Effector memory CD4-positive, alpha-beta T cell (primary cell): ENCODE results near the gene CXCL10.
"Not testable (repeated sequence)": the region's sequence is repeated elsewhere in the genome, so short reads cannot be mapped to it uniquely, and the experiment has no call there.

Source experiments
- DNase-seq, 3 donors: peaks; one replicate each; pipeline ENCODE4 v3.0.0-alpha.2; 2020
- H3K27ac ChIP-seq: 2 replicates; pipeline ENCODE4 v1.7.0; 2013; ENCODE audit warnings: mild to moderate bottlenecking, low read length, moderate library complexity; ENCODE audit not compliant: insufficient read depth, poor library complexity, severe bottlenecking
- H3K27me3 ChIP-seq: replicated peaks from 2 replicates; pipeline ENCODE4 v1.7.0; 2013; ENCODE audit warnings: mild to moderate bottlenecking, low read length; ENCODE audit not compliant: insufficient read depth, control insufficient read depth, poor library complexity, severe bottlenecking
- H3K36me3 ChIP-seq: 2 replicates; pipeline ENCODE4 v1.7.0; 2013; ENCODE audit warnings: mild to moderate bottlenecking, low read length, moderate library complexity; ENCODE audit not compliant: control insufficient read depth, insufficient read depth
- H3K4me1 ChIP-seq: 2 replicates; pipeline ENCODE4 v1.7.0; 2013; ENCODE audit warnings: low read length, mild to moderate bottlenecking; ENCODE audit not compliant: control insufficient read depth, insufficient read depth, poor library complexity, severe bottlenecking
- H3K4me3 ChIP-seq: 2 replicates; pipeline ENCODE4 v1.7.0; 2013; ENCODE audit warnings: low read length, low read depth, mild to moderate bottlenecking; ENCODE audit not compliant: insufficient read depth, poor library complexity, severe bottlenecking
- H3K9me3 ChIP-seq: 2 replicates; pipeline ENCODE4 v1.7.0; 2013; ENCODE audit warnings: mild to moderate bottlenecking, low read length, moderate library complexity; ENCODE audit not compliant: control insufficient read depth

Gene CXCL10

DNA sequence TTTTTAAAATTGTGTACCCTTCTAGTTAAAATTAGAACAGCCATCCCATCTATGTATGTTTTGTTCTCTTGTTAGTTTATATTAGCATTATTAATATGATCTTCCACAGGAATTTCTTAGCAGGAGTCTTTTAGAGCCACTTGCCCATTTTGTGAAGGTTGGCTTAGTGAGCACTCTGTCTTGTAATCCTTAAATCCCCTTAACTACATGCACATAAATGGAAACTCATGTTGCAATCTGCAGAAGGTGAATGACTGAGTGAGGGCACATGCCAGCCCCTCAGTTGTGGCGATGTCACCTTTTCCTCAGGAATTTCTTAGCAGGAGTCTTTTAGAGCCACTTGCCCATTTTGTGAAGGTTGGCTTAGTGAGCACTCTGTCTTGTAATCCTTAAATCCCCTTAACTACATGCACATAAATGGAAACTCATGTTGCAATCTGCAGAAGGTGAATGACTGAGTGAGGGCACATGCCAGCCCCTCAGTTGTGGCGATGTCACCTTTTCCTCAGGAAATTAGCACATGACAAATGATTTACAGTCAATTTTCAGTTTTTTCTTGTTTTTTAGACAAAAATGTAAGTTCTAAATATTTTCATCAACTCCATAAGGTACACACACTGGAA lies 24.7 kb downstream of the CXCL10 start:
- not testable (repeated sequence) for H3K36me3 ChIP-seq, H3K9me3 ChIP-seq, H3K27ac ChIP-seq, H3K27me3 ChIP-seq, H3K4me1 ChIP-seq, H3K4me3 ChIP-seq, DNase-seq

DNA sequence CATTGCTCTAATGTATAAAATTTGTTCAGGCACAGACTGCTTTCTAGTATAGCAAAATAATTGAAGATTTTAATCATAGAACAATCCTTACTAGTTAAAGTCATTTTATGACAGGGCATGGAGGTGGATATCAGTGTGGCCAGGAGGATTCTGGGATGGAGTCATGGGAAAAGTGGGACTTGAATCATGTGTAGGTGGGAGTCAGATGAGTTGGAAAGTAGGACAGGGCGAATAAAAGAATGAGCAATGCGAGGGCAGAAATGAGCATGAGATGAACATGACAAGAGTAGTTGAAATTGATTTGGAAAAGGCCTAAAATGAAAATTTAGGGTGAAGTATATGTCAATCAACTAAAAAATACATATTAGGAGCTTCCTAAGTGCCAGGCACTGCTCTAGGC lies 25.4 kb downstream of the CXCL10 start:
- Histone ChIP-seq H3K4me1 (no peaks in the 10 kb centered on the region), H3K4me3 (no peak overlapping the region), H3K27ac (no peak overlapping the region), H3K36me3 (no peaks in the 10 kb centered on the region), H3K27me3 (no peaks in the 10 kb centered on the region), H3K9me3 (no peaks in the 10 kb centered on the region)
- DNase-seq: no peak

DNA sequence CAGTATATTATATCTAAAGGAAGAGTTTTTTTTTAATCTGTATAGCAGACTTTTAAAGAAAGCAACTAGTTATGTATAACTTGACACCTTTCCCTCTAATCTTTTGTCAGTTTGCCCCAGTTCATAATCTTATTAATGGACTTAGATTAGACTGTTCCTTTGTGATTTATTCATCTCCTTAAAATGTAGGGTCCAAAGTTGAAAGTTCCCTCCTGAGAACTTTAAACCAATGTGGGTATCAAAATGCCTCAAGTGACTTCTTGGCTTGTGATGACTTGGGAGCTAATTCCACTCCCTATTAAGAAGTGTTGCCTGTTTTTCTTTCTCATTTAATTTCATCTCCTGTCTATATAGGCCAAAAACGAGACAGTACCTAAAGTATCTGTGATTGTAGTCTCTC lies 26.2 kb downstream of the CXCL10 start:
- no peak overlapping the region for H3K27ac ChIP-seq
- H3K4me3 ChIP-seq: no peak overlapping the region
- H3K9me3 ChIP-seq: no peaks in the 10 kb centered on the region
- no peak for DNase-seq
- no peaks in the 10 kb centered on the region for H3K36me3 ChIP-seq
- H3K27me3 ChIP-seq: no peaks in the 10 kb centered on the region
- no peaks in the 10 kb centered on the region for H3K4me1 ChIP-seq

DNA sequence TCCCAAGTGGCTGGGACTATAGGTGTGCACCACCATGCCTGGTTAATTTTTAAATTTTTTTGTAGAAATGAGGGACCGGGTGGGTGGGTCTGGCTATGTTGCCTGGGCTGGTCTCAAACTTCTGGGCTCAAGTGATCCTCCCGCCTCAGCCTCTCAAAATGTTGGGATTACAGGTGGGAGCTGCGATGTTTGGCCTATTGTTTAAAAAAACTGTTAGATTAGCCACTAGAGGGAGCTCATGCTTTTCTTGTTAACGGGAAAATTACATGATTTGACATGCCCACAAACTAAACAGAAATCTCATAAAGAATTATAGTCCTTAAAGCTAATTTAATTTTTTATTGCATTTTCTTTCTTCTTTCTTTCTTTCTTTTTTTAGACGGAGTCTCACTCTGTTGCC lies 27.6 kb downstream of the CXCL10 start:
- no peak for DNase-seq
- Histone ChIP-seq H3K27ac (no peak overlapping the region), H3K4me3 (no peak overlapping the region)

DNA sequence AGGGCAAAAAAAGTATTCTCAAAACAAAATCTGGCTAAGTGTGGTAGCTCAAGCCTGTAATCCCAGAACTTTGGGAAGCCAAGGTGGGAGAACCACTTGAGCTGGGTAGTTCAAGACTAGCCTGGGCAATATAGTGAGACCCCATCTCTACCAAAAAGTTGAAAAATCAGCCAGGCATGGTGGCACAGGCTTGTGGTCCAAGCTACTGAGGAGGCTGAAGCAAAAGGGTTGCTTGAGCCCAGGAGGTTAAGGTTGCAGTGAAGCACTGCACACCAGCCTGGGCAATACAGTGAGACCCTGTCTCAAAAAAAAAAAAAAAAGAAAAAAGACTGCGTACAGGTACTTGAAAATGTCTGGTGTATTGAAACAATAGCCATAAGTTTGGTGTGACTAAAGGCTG lies 30.8 kb downstream of the CXCL10 start:
- no peaks in the 10 kb centered on the region for H3K36me3 ChIP-seq
- no peak for DNase-seq
- no peak overlapping the region for H3K4me3 ChIP-seq
- H3K9me3 ChIP-seq: no peaks in the 10 kb centered on the region
- peaks cover 12% of the 10 kb centered on the region for H3K4me1 ChIP-seq
- no peak overlapping the region for H3K27ac ChIP-seq
- no peaks in the 10 kb centered on the region for H3K27me3 ChIP-seq

More for the DNA sequence above, 27.6 kb downstream of the CXCL10 start:
- Histone ChIP-seq H3K4me1 (no peaks in the 10 kb centered on the region), H3K27me3 (no peaks in the 10 kb centered on the region), H3K36me3 (no peaks in the 10 kb centered on the region), H3K9me3 (no peaks in the 10 kb centered on the region)

DNA sequence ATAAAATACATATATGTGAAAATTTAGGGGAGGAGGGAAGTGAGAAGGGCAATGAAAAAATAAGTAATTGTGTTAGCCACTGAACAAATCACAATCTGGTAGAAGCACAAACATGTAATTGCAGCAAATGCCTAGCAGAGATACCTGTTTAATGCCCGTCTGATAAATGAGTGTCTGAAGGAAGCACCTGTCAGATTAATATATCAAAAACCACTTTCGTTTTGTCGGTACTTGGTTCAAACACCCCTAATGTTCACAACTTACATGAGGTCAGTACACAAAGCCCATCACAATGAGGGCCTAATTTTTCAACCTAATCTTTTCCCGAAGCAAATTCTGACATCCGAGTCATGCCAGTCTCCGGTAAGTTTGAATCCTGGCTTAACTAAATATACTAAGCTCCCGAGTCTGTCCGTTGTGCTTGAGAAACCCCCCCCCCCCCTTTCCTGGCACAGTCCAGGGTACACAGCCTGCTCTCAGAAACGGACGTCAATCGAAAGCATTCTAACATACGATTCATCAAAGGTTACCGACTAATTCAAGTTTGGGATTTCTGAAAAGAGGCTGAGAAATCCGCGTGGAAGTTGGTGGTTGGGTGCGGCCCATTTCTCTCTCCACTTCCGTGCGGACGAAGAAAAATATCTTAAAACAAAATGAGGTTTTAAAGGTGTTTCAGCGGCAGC lies 33.3 kb downstream of the CXCL10 start:
- Histone ChIP-seq H3K27ac (peak overlapping the region; percentile 63), H3K36me3 (no peaks in the 10 kb centered on the region), H3K4me3 (peak overlapping the region; percentile 98), H3K9me3 (no peaks in the 10 kb centered on the region), H3K27me3 (no peaks in the 10 kb centered on the region), H3K4me1 (peaks cover 12% of the 10 kb centered on the region)
- DNase-seq: no peak

DNA sequence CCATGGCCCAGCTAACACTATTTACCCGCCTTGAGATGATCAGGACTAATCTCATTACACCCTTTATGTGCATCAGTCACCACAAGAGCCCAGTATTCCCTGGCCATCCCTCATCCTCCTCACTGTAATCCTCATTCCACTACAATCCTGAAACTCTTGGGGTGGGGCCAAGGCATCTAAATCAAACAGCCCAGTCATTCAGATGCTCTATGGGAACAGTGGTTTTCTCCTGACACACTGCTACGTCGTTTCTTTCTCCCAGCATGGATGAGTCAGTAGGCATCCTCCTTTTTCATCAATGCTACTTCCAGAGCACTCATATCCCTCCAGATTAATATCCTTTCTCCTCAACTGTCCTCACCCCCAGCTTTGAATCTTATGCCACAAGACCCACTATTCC lies 38.2 kb downstream of the CXCL10 start:
- Histone ChIP-seq H3K9me3 (no peaks in the 10 kb centered on the region), H3K4me3 (no peak overlapping the region), H3K27ac (no peak overlapping the region), H3K27me3 (no peaks in the 10 kb centered on the region), H3K36me3 (peaks cover 15% of the 10 kb centered on the region), H3K4me1 (peaks cover 12% of the 10 kb centered on the region)
- DNase-seq: no peak

DNA sequence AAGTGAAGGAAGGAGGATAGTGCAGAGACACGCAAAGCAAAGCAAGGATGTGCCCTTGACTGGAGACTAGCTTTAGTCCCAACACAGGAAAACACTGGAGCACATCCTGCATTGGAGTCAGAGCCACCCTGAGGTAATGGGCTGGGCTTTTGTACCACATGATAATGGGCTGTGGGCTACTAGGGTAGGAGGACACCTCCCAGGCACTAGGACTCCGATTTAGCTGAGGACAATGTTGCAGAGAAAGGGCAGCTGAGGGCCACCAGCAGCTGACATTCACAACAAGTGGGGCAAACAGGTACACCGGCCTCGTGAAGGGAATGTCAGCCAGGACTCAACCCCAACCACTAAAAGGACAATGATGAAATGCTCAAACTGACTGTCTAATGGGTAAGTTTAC lies 42.7 kb downstream of the CXCL10 start:
- no peaks in the 10 kb centered on the region for H3K4me1 ChIP-seq
- H3K27me3 ChIP-seq: no peaks in the 10 kb centered on the region
- no peak overlapping the region for H3K27ac ChIP-seq
- H3K36me3 ChIP-seq: peaks cover 41% of the 10 kb centered on the region
- H3K9me3 ChIP-seq: no peaks in the 10 kb centered on the region
- no peak overlapping the region for H3K4me3 ChIP-seq
- DNase-seq: no peak

DNA sequence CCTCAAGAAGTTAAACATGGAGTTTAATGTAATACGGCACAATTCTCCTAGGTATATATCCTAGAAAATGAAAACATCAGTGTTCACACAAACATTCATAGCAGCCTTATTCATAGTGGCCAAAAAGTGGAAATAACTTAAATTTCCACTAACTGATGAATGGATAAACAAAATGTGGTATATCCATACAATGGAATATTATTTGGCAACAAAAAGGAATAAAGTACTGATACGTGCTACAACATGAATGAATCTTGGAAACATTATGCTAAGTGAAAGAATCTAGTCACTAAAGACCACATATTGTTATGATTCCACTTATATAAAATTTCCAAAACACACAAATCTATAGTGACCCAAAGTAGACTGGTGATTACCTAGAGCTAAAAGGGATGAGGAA lies 47.1 kb downstream of the CXCL10 start:
- Histone ChIP-seq H3K9me3 (no peaks in the 10 kb centered on the region), H3K4me1 (no peaks in the 10 kb centered on the region), H3K4me3 (no peak overlapping the region), H3K27me3 (no peaks in the 10 kb centered on the region), H3K27ac (no peak overlapping the region), H3K36me3 (peaks cover 50% of the 10 kb centered on the region)
- no peak for DNase-seq

DNA sequence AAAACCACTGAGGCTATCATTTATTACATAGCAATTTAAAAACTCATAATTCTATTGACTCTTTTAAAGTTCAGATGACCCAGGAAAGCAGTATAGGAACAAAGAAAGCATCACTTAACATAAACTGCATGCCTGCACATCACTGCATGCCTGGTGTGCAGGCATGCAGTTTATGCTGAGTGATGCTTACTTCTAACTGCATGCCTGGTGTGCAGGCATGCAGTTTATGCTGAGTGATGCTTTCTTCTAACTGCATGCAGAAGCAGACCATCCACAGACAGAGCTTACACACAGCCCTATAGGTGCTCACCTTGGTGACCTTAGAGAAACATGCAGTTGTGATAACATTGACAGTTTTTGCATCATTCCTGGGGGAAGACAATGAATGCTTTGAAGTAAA lies 49.5 kb downstream of the CXCL10 start:
- Histone ChIP-seq H3K9me3 (no peaks in the 10 kb centered on the region), H3K36me3 (peaks cover 69% of the 10 kb centered on the region)
- DNase-seq: no peak

More for the DNA sequence above, 49.5 kb downstream of the CXCL10 start:
- H3K4me1 ChIP-seq: no peaks in the 10 kb centered on the region
- no peaks in the 10 kb centered on the region for H3K27me3 ChIP-seq
- H3K27ac ChIP-seq: no peak overlapping the region
- H3K4me3 ChIP-seq: no peak overlapping the region
